Smooth muscle cell (in vitro differentiated cells): ENCODE data around the gene DCTN4. TPM values are rescaled to one million over a fixed set of nuclear protein-coding genes. Genes with fewer than 3 reads are reported as not detected.

Experiments
- DNase-seq: peaks from one replicate; lab custom pipeline; 2025; ENCODE audit not compliant: unreplicated experiment; lab: John Stamatoyannopoulos, UW
- H2AFZ ChIP-seq: fragments of 200-600 bp; sonication (generic); 2 replicates; pipeline ENCODE4 v1.6.0; 2016; ENCODE audit warnings: antibody characterized with exemption, low read depth, mild to moderate bottlenecking
- H3F3A ChIP-seq: fragments of 200-600 bp; sonication (generic); 2 replicates; pipeline ENCODE4 v1.6.0; 2017; ENCODE audit warnings: antibody characterized with exemption, low read depth
- H3K27ac ChIP-seq: fragments of 200-600 bp; sonication (generic); 2 replicates; pipeline ENCODE4 v1.5.1; 2016; ENCODE audit warnings: low read depth, mild to moderate bottlenecking
- H3K27me3 ChIP-seq: fragments of 200-600 bp; sonication (generic); 2 replicates; pipeline ENCODE4 v1.6.1; 2016; ENCODE audit warnings: low read depth, mild to moderate bottlenecking
- H3K36me3 ChIP-seq: fragments of 200-600 bp; sonication (generic); 2 replicates; pipeline ENCODE4 v1.5.1; 2016; ENCODE audit warnings: low read depth
- H3K4me1 ChIP-seq: fragments of 200-600 bp; sonication (generic); 2 replicates; pipeline ENCODE4 v1.5.1; 2016; ENCODE audit warnings: low read depth
- H3K4me2 ChIP-seq: fragments of 200-600 bp; sonication (generic); 2 replicates; pipeline ENCODE4 v1.6.0; 2016; ENCODE audit warnings: mild to moderate bottlenecking
- H3K4me3 ChIP-seq: fragments of 200-600 bp; sonication (generic); 2 replicates; pipeline ENCODE4 v1.5.1; 2016; ENCODE audit warnings: mild to moderate bottlenecking
- H3K79me2 ChIP-seq: fragments of 200-600 bp; sonication (generic); 2 replicates; pipeline ENCODE4 v1.6.0; 2016; ENCODE audit warnings: low read depth, mild to moderate bottlenecking
- H3K9ac ChIP-seq: fragments of 200-600 bp; sonication (generic); 2 replicates; pipeline ENCODE4 v1.6.0; 2016; ENCODE audit warnings: low read depth
- H3K9me3 ChIP-seq: fragments of 200-600 bp; sonication (generic); replicated peaks from 2 replicates; pipeline ENCODE4 v1.5.1; 2016; ENCODE audit warnings: low read depth
- H4K20me1 ChIP-seq: fragments of 200-600 bp; sonication (generic); 2 replicates; pipeline ENCODE4 v1.6.0; 2016; ENCODE audit warnings: low read depth
- CTCF ChIP-seq: fragments of 200-600 bp; sonication (generic); IDR thresholded peaks from 2 replicates; pipeline ENCODE4 v1.5.1; 2017; ENCODE audit warnings: borderline replicate concordance, mild to moderate bottlenecking, antibody characterized with exemption; ENCODE audit not compliant: insufficient read depth, poor library complexity, severe bottlenecking
- WGBS: methylation state at CpG from one replicate; pipeline ENCODE4 v1.1.7; 2016; ENCODE audit warnings: low lambda C conversion rate; 5-methylcytosine and 5-hydroxymethylcytosine counted together
- polyA plus RNA-seq: library from polyadenylated mRNA; unstranded; fragments of >200 nt; fragmentation: Nextera tagmentation; extraction: Ambion mirVana; gene quantifications from 2 replicates; pipeline ENCODE4 v1.2.1, GENCODE V29; 2016
- total RNA-seq: library from RNA; depleted of rRNA; stranded (reverse); fragments of >200 nt; gene quantifications from 2 replicates; pipeline ENCODE4 v1.2.3, GENCODE V29; 2014

Gene DCTN4
- total and polyA plus RNA-seq, 2 experiments from 2014 or later: 38.7 to 77.7 TPM

- H3K4me1 ChIP-seq: peaks cover 2% of the 10 kb centered on the region
- 89% methylated on average over 1 of the region's 1 CpG for WGBS
- TF ChIP-seq CTCF: no peak
- no peaks in the 10 kb centered on the region for H3F3A ChIP-seq
- H4K20me1 ChIP-seq: no peaks in the 10 kb centered on the region
- no peaks in the 10 kb centered on the region for H3K36me3 ChIP-seq
- no peaks in the 10 kb centered on the region for H3K79me2 ChIP-seq
- no peaks in the 10 kb centered on the region for H3K27me3 ChIP-seq
- no peak for DNase-seq
- H3K27ac ChIP-seq: no peak overlapping the region
- H3K4me3 ChIP-seq: no peak overlapping the region
- H2AFZ ChIP-seq: no peak overlapping the region
- no peak overlapping the region for H3K4me2 ChIP-seq
- H3K9me3 ChIP-seq: no peaks in the 10 kb centered on the region
- H3K9ac ChIP-seq: no peak overlapping the region
Observed at GRCh38 chr5:150765799-150766169, 7.0 kb upstream of the DCTN4 start.

GRCh38 chr5:150765011-150765798 lies 6.4 kb upstream of the DCTN4 start:
- no peak overlapping the region for H3K9ac ChIP-seq
- H3K27me3 ChIP-seq: no peaks in the 10 kb centered on the region
- no peak overlapping the region for H3K4me3 ChIP-seq
- no peaks in the 10 kb centered on the region for H3F3A ChIP-seq
- H3K79me2 ChIP-seq: no peaks in the 10 kb centered on the region
- peaks cover 2% of the 10 kb centered on the region for H3K4me1 ChIP-seq
- no peaks in the 10 kb centered on the region for H3K9me3 ChIP-seq
- H3K4me2 ChIP-seq: no peak overlapping the region
- no peak overlapping the region for H2AFZ ChIP-seq
- no peak overlapping the region for H3K27ac ChIP-seq
- no peaks in the 10 kb centered on the region for H3K36me3 ChIP-seq
- no peak for DNase-seq
- 48% methylated on average over 2 of the region's 2 CpGs for WGBS
- no peak for TF ChIP-seq CTCF
- no peaks in the 10 kb centered on the region for H4K20me1 ChIP-seq

GRCh38 chr5:150764530-150764929 lies 5.7 kb upstream of the DCTN4 start:
- Histone ChIP-seq H3K4me2 (no peak overlapping the region), H3K4me3 (no peak overlapping the region), H3K79me2 (no peaks in the 10 kb centered on the region), H3K4me1 (peaks cover 2% of the 10 kb centered on the region), H3F3A (no peaks in the 10 kb centered on the region), H4K20me1 (no peaks in the 10 kb centered on the region), H3K9me3 (no peaks in the 10 kb centered on the region), H2AFZ (no peak overlapping the region), H3K27ac (no peak overlapping the region), H3K36me3 (no peaks in the 10 kb centered on the region), H3K9ac (no peak overlapping the region), H3K27me3 (no peaks in the 10 kb centered on the region)
- no peak for TF ChIP-seq CTCF
- no peak for DNase-seq
- WGBS: 85% methylated on average over 2 of the region's 2 CpGs
